ENCODE results near the gene ZBED6.

The ZBED6 gene

DNA sequence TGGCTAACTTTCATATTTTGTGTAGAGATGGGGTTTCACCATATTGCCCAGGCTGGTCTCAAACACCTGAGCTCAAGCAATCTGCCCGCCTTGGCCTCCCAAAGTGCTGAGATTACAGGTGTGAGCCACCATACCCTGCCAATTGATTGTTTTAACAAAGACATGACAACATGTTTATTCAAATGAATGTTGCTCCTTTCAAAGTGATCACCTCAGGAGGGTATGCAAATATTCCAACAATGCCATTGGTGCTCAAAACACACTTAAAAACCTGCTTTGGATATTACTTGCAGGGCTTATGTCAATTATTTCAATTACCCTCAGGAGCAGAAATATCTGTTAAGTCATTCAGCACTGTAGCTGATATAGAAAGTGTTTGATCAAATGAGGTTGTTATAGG lies 22.6 kb upstream of the ZBED6 start:
- no peak overlapping the region for H3K4me3 ChIP-seq (ENCODE audit: insufficient read depth, low read length, poor library complexity, severe bottlenecking)
- no peaks in the 10 kb centered on the region for H3K9me3 ChIP-seq (ENCODE audit: insufficient read depth, low read length)
- no peak overlapping the region for H3K4me2 ChIP-seq (ENCODE audit: low read depth, low read length, poor library complexity, severe bottlenecking)
- H3K9me2 ChIP-seq (replicated peaks; ENCODE audit: insufficient read depth, low read length) = no peaks in the 10 kb centered on the region
- no peaks in the 10 kb centered on the region for H3K27me3 ChIP-seq (ENCODE audit: low read length)
- H3K9ac ChIP-seq (ENCODE audit: low read length) = no peak overlapping the region
- H4K20me1 ChIP-seq (ENCODE audit: low read depth, low read length) = no peaks in the 10 kb centered on the region
- TF ChIP-seq, protein P1, sequence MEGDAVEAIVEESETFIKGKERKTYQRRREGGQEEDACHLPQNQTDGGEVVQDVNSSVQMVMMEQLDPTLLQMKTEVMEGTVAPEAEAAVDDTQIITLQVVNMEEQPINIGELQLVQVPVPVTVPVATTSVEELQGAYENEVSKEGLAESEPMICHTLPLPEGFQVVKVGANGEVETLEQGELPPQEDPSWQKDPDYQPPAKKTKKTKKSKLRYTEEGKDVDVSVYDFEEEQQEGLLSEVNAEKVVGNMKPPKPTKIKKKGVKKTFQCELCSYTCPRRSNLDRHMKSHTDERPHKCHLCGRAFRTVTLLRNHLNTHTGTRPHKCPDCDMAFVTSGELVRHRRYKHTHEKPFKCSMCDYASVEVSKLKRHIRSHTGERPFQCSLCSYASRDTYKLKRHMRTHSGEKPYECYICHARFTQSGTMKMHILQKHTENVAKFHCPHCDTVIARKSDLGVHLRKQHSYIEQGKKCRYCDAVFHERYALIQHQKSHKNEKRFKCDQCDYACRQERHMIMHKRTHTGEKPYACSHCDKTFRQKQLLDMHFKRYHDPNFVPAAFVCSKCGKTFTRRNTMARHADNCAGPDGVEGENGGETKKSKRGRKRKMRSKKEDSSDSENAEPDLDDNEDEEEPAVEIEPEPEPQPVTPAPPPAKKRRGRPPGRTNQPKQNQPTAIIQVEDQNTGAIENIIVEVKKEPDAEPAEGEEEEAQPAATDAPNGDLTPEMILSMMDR (IDR thresholded peaks at IDR 0.05; ENCODE audit: insufficient read depth, low read length, poor library complexity, severe bottlenecking) = no peak
- TF ChIP-seq EZH2phosphoT487 (conservative IDR thresholded peaks at IDR 0.05; ENCODE audit: low read length) = no peak
- H2AFZ ChIP-seq (ENCODE audit: low read depth, low read length, severe bottlenecking) = no peak overlapping the region
- H3K36me3 ChIP-seq (ENCODE audit: low read length) = peaks cover 6% of the 10 kb centered on the region; the same call in 1 of the 2 replicates
- H3K27ac ChIP-seq (ENCODE audit: low read depth, low read length) = no peak overlapping the region
- H3K79me2 ChIP-seq (ENCODE audit: insufficient read depth, low read length) = no peaks in the 10 kb centered on the region
- no peaks in the 10 kb centered on the region for H3F3A ChIP-seq (ENCODE audit: insufficient read depth)

DNA sequence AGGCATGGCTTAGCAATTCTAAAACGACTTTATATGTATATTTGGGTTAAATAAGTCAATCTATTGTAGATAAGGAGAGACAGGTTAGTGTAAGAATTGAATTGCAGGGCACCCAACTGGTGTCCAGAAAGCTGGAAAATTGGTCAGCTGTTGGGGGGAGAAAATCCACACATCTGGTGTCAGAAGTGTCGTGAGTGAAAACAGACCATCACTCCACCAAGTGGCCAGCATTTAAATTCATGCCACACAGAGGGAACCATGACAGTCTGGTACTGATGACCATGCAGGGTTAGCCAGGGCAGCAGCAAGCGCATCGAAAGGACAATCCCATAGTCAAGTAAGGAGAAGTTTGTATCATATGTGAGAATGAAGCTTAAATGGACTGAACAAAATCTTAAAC lies 18.8 kb upstream of the ZBED6 start:
- Histone ChIP-seq H3K9me2 (replicated peaks; ENCODE audit: insufficient read depth, low read length) (no peaks in the 10 kb centered on the region), H3K9ac (ENCODE audit: low read length) (no peak overlapping the region), H3K9me3 (ENCODE audit: insufficient read depth, low read length) (no peaks in the 10 kb centered on the region), H3K27me3 (ENCODE audit: low read length) (no peaks in the 10 kb centered on the region), H3K27ac (ENCODE audit: low read depth, low read length) (no peak overlapping the region), H3K36me3 (ENCODE audit: low read length) (no peaks in the 10 kb centered on the region), H4K20me1 (ENCODE audit: low read depth, low read length) (no peaks in the 10 kb centered on the region), H2AFZ (ENCODE audit: low read depth, low read length, severe bottlenecking) (no peak overlapping the region), H3F3A (ENCODE audit: insufficient read depth) (no peaks in the 10 kb centered on the region), H3K4me2 (ENCODE audit: low read depth, low read length, poor library complexity, severe bottlenecking) (no peak overlapping the region), H3K79me2 (ENCODE audit: insufficient read depth, low read length) (no peaks in the 10 kb centered on the region), H3K4me3 (ENCODE audit: insufficient read depth, low read length, poor library complexity, severe bottlenecking) (no peak overlapping the region)
- TF ChIP-seq, protein P1 (IDR thresholded peaks at IDR 0.05; ENCODE audit: insufficient read depth, low read length, poor library complexity, severe bottlenecking) = no peak
- TF ChIP-seq EZH2phosphoT487 (conservative IDR thresholded peaks at IDR 0.05; ENCODE audit: low read length) = no peak

DNA sequence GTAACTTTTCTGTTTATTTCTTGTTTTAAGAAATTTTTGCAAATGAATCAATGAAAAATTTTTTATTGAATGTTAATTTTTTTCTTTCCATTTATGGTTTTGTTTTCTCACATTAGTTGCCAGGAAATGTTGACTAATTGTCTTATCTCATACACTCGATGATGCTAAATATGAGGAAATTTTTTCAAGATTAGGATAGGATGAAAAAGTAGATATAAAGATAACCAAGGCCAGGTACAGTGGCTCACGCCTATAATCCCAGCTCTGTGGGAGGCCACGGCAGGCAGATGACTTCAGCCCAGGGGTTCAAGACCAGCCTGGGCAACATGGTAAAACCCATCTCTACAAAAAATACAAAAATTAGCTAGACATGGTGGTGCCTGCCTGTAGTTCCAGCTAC lies 17.8 kb upstream of the ZBED6 start:
- no peaks in the 10 kb centered on the region for H3K9me2 ChIP-seq (replicated peaks; ENCODE audit: insufficient read depth, low read length)
- H4K20me1 ChIP-seq (ENCODE audit: low read depth, low read length) = no peaks in the 10 kb centered on the region
- no peak overlapping the region for H3K27ac ChIP-seq (ENCODE audit: low read depth, low read length)
- H3K79me2 ChIP-seq (ENCODE audit: insufficient read depth, low read length) = no peaks in the 10 kb centered on the region
- no peaks in the 10 kb centered on the region for H3K27me3 ChIP-seq (ENCODE audit: low read length)
- TF ChIP-seq, protein P1 (IDR thresholded peaks at IDR 0.05; ENCODE audit: insufficient read depth, low read length, poor library complexity, severe bottlenecking) = no peak
- TF ChIP-seq EZH2phosphoT487 (conservative IDR thresholded peaks at IDR 0.05; ENCODE audit: low read length) = no peak
- no peak overlapping the region for H3K9ac ChIP-seq (ENCODE audit: low read length)
- no peak overlapping the region for H3K4me2 ChIP-seq (ENCODE audit: low read depth, low read length, poor library complexity, severe bottlenecking)
- no peaks in the 10 kb centered on the region for H3K36me3 ChIP-seq (ENCODE audit: low read length)
- H3F3A ChIP-seq (ENCODE audit: insufficient read depth) = no peaks in the 10 kb centered on the region
- no peak overlapping the region for H2AFZ ChIP-seq (ENCODE audit: low read depth, low read length, severe bottlenecking)
- no peak overlapping the region for H3K4me3 ChIP-seq (ENCODE audit: insufficient read depth, low read length, poor library complexity, severe bottlenecking)
- H3K9me3 ChIP-seq (ENCODE audit: insufficient read depth, low read length) = no peaks in the 10 kb centered on the region

Measured in SU-DHL-6 (cell line).